SIG-M5 treated with dmso at 0.1 percent for 504 hours (cell line): ENCODE data around the gene RAMP2.

ENCODE experiments used
- DNase-seq: peaks from one replicate; lab custom pipeline; 2025; ENCODE audit not compliant: unreplicated experiment; lab: John Stamatoyannopoulos, UW

RAMP2 gene

GRCh38 chr17:42791948-42792347, 30.9 kb downstream of the RAMP2 start:
- no peak for DNase-seq

- DNase-seq, result no peak
Observed at GRCh38 chr17:42792545-42792944, 31.5 kb downstream of the RAMP2 start.

- DNase-seq, result no peak
Observed at GRCh38 chr17:42795061-42795460, 34.0 kb downstream of the RAMP2 start.

GRCh38 chr17:42795465-42795864, 34.4 kb downstream of the RAMP2 start:
- no peak for DNase-seq

- no peak for DNase-seq
Observed at GRCh38 chr17:42796066-42796758, 35.2 kb downstream of the RAMP2 start.

GRCh38 chr17:42797067-42798007, 36.3 kb downstream of the RAMP2 start:
- DNase-seq, result no peak

GRCh38 chr17:42798011-42798382, 37.0 kb downstream of the RAMP2 start:
- no peak for DNase-seq

- DNase-seq, result peak; percentile 67
Observed at GRCh38 chr17:42798383-42799380, 37.7 kb downstream of the RAMP2 start, which contains the start of the genes CNTD1 and COA3. CNTD1 (plus strand) TSS chr17:42798861; CDS start chr17:42799068, 207 bp downstream. COA3 (minus strand) TSS chr17:42798704; CDS start chr17:42798681, 23 bp downstream.

GRCh38 chr17:42803074-42803883, 42.3 kb downstream of the RAMP2 start:
- DNase-seq, result no peak

GRCh38 chr17:42804918-42805367, 43.9 kb downstream of the RAMP2 start:
- DNase-seq, result peak; percentile 37

- no peak for DNase-seq
Observed at GRCh38 chr17:42806249-42806648, 45.2 kb downstream of the RAMP2 start.

- DNase-seq, result peak; percentile 53
Observed at GRCh38 chr17:42809250-42809649, 48.2 kb downstream of the RAMP2 start.
